HG03442 (cell line): ENCODE results near the gene A3GALT2.

ENCODE experiments used
- ATAC-seq: cut with Tn5 transposase; IDR thresholded peaks from one replicate; pipeline ENCODE4 v1.9.1; 2021; ENCODE audit warnings: mild to moderate bottlenecking, moderate library complexity; ENCODE audit not compliant: unreplicated experiment

The A3GALT2 gene

GRCh38 chr1:33332881-33333280 is 12.0 kb upstream of the A3GALT2 start:
- ATAC-seq: no peak

GRCh38 chr1:33332357-33332789 is 11.5 kb upstream of the A3GALT2 start:
- no peak for ATAC-seq

GRCh38 chr1:33331444-33332356 is 10.8 kb upstream of the A3GALT2 start:
- no peak for ATAC-seq

GRCh38 chr1:33330906-33331305 is 10.0 kb upstream of the A3GALT2 start:
- ATAC-seq: no peak

GRCh38 chr1:33330361-33330890 is 9.5 kb upstream of the A3GALT2 start:
- no peak for ATAC-seq

GRCh38 chr1:33329600-33330305 is 8.9 kb upstream of the A3GALT2 start:
- ATAC-seq: no peak

GRCh38 chr1:33328817-33329216 is 7.9 kb upstream of the A3GALT2 start:
- no peak for ATAC-seq

- ATAC-seq: no peak
These were observed 6.9 kb upstream of the A3GALT2 start for GRCh38 chr1:33327587-33328325.

- no peak for ATAC-seq
These were observed 5.9 kb upstream of the A3GALT2 start for GRCh38 chr1:33326785-33327184.

- ATAC-seq: no peak
These were observed 4.0 kb upstream of the A3GALT2 start for GRCh38 chr1:33324677-33325575.

- ATAC-seq: no peak
These were observed 3.0 kb upstream of the A3GALT2 start for GRCh38 chr1:33323663-33324477.

GRCh38 chr1:33322870-33323585 is 2.1 kb upstream of the A3GALT2 start:
- ATAC-seq: no peak

- ATAC-seq: no peak
These were observed 1.2 kb upstream of the A3GALT2 start for GRCh38 chr1:33322109-33322508.

GRCh38 chr1:33321178-33321577 is 280 bp upstream of the A3GALT2 start:
- no peak for ATAC-seq

GRCh38 chr1:33319949-33320618 is 814 bp downstream of the A3GALT2 start:
- ATAC-seq: no peak

- no peak for ATAC-seq
These were observed 1.5 kb downstream of the A3GALT2 start for GRCh38 chr1:33319186-33319948.

- no peak for ATAC-seq
These were observed 3.0 kb downstream of the A3GALT2 start for GRCh38 chr1:33317946-33318345.
